Ishikawa (cell line): Measurements from ENCODE around the gene ANO7.

Experiments
- CEBPB ChIP-seq: IDR thresholded peaks from 2 replicates; pipeline ENCODE4 v1.6.1; 2012
- CREB1 ChIP-seq: IDR thresholded peaks from 2 replicates; pipeline ENCODE4 v1.6.1; 2012; ENCODE audit warnings: low read depth
- EGR1 ChIP-seq: IDR thresholded peaks from 2 replicates; pipeline ENCODE4 v1.6.1; 2012
- EP300 ChIP-seq: IDR thresholded peaks from 2 replicates; pipeline ENCODE4 v1.6.1; 2012; ENCODE audit warnings: borderline replicate concordance
- FOXM1 ChIP-seq: IDR thresholded peaks from 2 replicates; pipeline ENCODE4 v1.6.1; 2012; ENCODE audit warnings: low read depth, borderline replicate concordance
- MAX ChIP-seq: IDR thresholded peaks from 2 replicates; pipeline ENCODE4 v1.6.1; 2012
- NFIC ChIP-seq: IDR thresholded peaks from 2 replicates; pipeline ENCODE4 v1.6.1; 2012
- RAD21 ChIP-seq: IDR thresholded peaks from 2 replicates; pipeline ENCODE4 v1.6.1; 2012; ENCODE audit warnings: low read depth
- REST ChIP-seq: IDR thresholded peaks from 2 replicates; pipeline ENCODE4 v1.6.1; 2012; ENCODE audit warnings: low read depth, mild to moderate bottlenecking
- TAF1 ChIP-seq: IDR thresholded peaks from 2 replicates; pipeline ENCODE4 v1.6.1; 2012; ENCODE audit warnings: low read depth, mild to moderate bottlenecking
- TCF12 ChIP-seq: IDR thresholded peaks from 2 replicates; pipeline ENCODE4 v1.6.1; 2012; ENCODE audit warnings: low read depth
- TEAD4 ChIP-seq: IDR thresholded peaks from 2 replicates; pipeline ENCODE4 v1.6.1; 2012
- YY1 ChIP-seq: IDR thresholded peaks from 2 replicates; pipeline ENCODE4 v1.6.1; 2012; ENCODE audit warnings: low read depth
- ZBTB7A ChIP-seq: IDR thresholded peaks from 2 replicates; pipeline ENCODE4 v1.6.1; 2012; ENCODE audit warnings: low read depth
- TF ChIP-seq, protein P1 (sequence below): IDR thresholded peaks from 2 replicates; pipeline ENCODE4 v1.6.1; 2012

ANO7 gene

DNA sequence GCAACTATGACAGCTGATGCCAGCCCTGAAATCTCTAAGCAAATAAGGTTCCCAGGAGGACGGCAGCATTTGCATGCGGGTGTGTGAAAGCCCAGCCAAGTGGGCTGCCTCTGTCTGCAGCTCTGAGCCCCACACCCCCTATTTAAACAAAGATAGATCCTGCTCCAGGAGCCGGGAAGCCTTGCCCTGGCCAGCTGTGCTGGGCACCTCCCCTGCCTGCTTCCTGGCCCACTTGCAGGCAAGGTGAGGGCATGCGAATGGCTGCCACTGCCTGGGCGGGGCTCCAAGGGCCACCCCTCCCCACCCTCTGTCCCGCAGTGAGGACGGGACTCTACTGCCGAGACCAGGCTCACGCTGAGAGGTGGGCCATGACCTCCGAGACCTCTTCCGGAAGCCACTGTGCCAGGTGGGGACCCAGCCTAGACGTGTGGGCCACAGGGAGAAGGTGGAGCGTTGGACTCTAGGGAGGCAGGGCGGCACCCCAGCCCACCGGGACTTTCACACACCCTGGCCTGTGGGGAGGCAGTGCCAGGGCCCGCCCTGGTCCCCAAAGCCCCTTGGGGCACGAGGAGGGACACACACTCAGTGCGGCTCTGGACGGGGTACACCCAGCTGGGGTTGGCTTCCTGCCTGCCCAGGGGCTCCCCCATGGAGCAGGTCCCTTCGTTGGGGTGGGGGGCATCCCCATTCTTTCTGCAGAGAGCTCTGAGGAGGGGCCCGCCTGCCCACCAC lies at the start of gene ANO7:
Gene ANO7, plus strand, starts transcription at position 317 of the 732 bp plus-strand sequence. CDS start 1,387 bp downstream, outside the sequence.
- TF ChIP-seq CREB1, result no peak
- no peak for TF ChIP-seq ZBTB7A
- no peak for TF ChIP-seq TAF1
- TF ChIP-seq RAD21, result no peak
- TF ChIP-seq, protein P1, sequence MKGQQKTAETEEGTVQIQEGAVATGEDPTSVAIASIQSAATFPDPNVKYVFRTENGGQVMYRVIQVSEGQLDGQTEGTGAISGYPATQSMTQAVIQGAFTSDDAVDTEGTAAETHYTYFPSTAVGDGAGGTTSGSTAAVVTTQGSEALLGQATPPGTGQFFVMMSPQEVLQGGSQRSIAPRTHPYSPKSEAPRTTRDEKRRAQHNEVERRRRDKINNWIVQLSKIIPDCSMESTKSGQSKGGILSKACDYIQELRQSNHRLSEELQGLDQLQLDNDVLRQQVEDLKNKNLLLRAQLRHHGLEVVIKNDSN, result no peak
- TF ChIP-seq TCF12, result no peak
- no peak for TF ChIP-seq EGR1
- no peak for TF ChIP-seq EP300

DNA sequence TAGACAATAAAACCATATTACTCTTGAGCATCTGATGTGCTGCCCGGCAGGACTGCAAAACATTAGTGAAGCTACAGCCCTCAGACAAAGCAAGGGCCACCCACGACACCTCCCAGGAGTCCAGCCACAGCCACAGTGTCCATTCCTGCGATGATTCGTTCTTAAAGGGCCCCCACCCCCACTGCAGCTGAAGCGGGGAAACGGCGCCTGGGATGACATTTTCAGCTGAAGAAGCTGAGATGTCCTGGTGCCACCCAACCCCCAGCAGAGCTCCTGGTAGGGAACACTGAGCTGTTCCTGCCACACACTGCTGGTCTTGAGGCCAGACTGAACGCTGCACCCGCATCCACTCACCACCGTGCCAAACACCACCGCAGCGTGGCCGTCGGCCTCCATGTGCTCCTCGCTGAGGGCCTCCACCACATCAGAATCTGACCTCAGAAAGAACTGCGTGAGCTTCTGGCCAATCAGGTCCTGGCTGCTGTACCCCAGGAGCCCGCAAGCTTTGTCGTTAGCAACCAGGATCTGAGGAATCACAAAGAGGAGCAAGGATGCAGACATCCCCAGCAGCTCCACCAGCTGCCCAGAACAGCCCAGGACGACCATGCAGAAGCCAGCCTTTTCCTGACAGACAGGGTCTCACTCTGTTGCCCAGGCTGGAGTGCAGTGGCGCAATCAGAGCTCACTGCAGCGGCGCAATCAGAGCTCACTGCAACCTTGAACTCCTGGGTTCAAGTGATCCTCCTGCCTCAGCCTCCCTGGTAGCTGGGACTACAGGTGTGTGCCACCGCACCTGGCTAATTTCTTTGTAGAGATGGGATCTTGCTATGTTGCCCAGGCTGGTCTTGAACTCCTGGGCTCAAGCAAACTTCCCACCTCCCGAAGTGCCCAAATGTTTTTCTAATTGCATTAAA lies 48.7 kb upstream of the ANO7 start:
- TF ChIP-seq CEBPB, result no peak
- no peak for TF ChIP-seq ZBTB7A
- no peak for TF ChIP-seq CREB1
- no peak for TF ChIP-seq NFIC
- no peak for TF ChIP-seq TEAD4
- no peak for TF ChIP-seq REST
- no peak for TF ChIP-seq RAD21
- TF ChIP-seq FOXM1, result no peak
- no peak for TF ChIP-seq EP300
- TF ChIP-seq TCF12, result no peak
- TF ChIP-seq TAF1, result no peak
- no peak for TF ChIP-seq EGR1

- TF ChIP-seq CREB1 (no peak), TEAD4 (no peak)
Observed at GRCh38 chr2:241140445-241140840, 48.0 kb upstream of the ANO7 start.

- TF ChIP-seq REST, result no peak
- no peak for TF ChIP-seq RAD21
- no peak for TF ChIP-seq MAX
- TF ChIP-seq ZBTB7A, result no peak
- TF ChIP-seq TAF1, result no peak
- TF ChIP-seq, protein P1, result no peak
- no peak for TF ChIP-seq TCF12
- TF ChIP-seq TEAD4, result no peak
- no peak for TF ChIP-seq CREB1
- no peak for TF ChIP-seq YY1
- TF ChIP-seq NFIC, result no peak
- TF ChIP-seq CEBPB, result no peak
- no peak for TF ChIP-seq EP300
- no peak for TF ChIP-seq EGR1
- TF ChIP-seq FOXM1, result no peak
Observed at GRCh38 chr2:241141214-241141770, 47.2 kb upstream of the ANO7 start.

- TF ChIP-seq YY1 (no peak), NFIC (no peak), CREB1 (no peak), EP300 (no peak), TEAD4 (no peak), REST (no peak), MAX (no peak), TAF1 (no peak), RAD21 (no peak), EGR1 (no peak), FOXM1 (no peak), TCF12 (no peak), CEBPB (no peak)
- TF ChIP-seq, protein P1, result no peak
Observed at GRCh38 chr2:241142063-241142462, 46.4 kb upstream of the ANO7 start.
